CD4-positive, alpha-beta T cell (primary cell): ENCODE results near the gene SMIM45.

ENCODE experiments used
- ATAC-seq: fragments of 200-7000 bp; cut with Tn5 transposase; one replicate; pipeline ENCODE4 v1.10.0; 2022; ENCODE audit warnings: mild to moderate bottlenecking; ENCODE audit not compliant: poor library complexity
- CTCF ChIA-PET: fragments of 350-600 bp; sonication (Branson Sonifier 250); formaldehyde crosslinking; loops from one replicate; lab custom pipeline; 2021; ENCODE audit warnings: antibody characterized with exemption, inconsistent platforms; lab: Charles Lee
- POLR2A ChIA-PET: fragments of 350-600 bp; sonication (Branson Sonifier 250); formaldehyde crosslinking; loops from one replicate; lab custom pipeline; 2021; ENCODE audit warnings: antibody characterized with exemption, inconsistent platforms; lab: Charles Lee
- DNase-seq, 14 experiments: peaks; one replicate each; pipeline ENCODE4 v3.0.0-alpha.2; 2013 to 2020; ENCODE audit warnings: mixed read lengths in 2 of 14
- H3K27ac ChIP-seq, 2 donors: one replicate each; pipeline versions ENCODE4 v1.5.1 to v1.7.0; 2013; ENCODE audit warnings: low read length in 2 of 2, low read depth in 1 of 2, mild to moderate bottlenecking in 1 of 2
- H3K27me3 ChIP-seq, 2 experiments: 1 replicate in 1 of 2; 2 replicates in 1 of 2; pipeline versions ENCODE4 v1.6.1 to v1.7.0; 2013; ENCODE audit warnings: low read length in 2 of 2, control low read depth in 1 of 2, mild to moderate bottlenecking in 1 of 2, moderate library complexity in 1 of 2; ENCODE audit not compliant: insufficient read depth in 2 of 2, control insufficient read depth in 1 of 2
- H3K36me3 ChIP-seq: one replicate; pipeline ENCODE4 v1.6.1; 2013; ENCODE audit warnings: low read length, control low read depth; ENCODE audit not compliant: insufficient read depth
- H3K4me1 ChIP-seq: one replicate; pipeline ENCODE4 v1.6.1; 2013; ENCODE audit warnings: low read length, control low read depth; ENCODE audit not compliant: insufficient read depth
- H3K4me3 ChIP-seq: one replicate; pipeline ENCODE4 v1.5.1; 2013; ENCODE audit warnings: mild to moderate bottlenecking, low read length, moderate library complexity
- H3K9me3 ChIP-seq, 2 experiments: 1 replicate in 1 of 2; 2 replicates in 1 of 2; pipeline versions ENCODE4 v1.6.1 to v1.7.0; 2013; ENCODE audit warnings: low read length in 2 of 2, mild to moderate bottlenecking in 2 of 2, control low read depth in 1 of 2, moderate library complexity in 1 of 2; ENCODE audit not compliant: control insufficient read depth in 1 of 2, insufficient read depth in 1 of 2
- H3K27ac Mint-ChIP-seq: one replicate; pipeline ENCODE4 v1.8.0; 2020; ENCODE audit warnings: mixed read lengths
- H3K27me3 Mint-ChIP-seq: one replicate; pipeline ENCODE4 v1.8.0; 2021; ENCODE audit warnings: mixed read lengths
- H3K36me3 Mint-ChIP-seq: one replicate; pipeline ENCODE4 v1.8.0; 2021; ENCODE audit warnings: low read depth, mixed read lengths
- H3K4me1 Mint-ChIP-seq: one replicate; pipeline ENCODE4 v1.8.0; 2021; ENCODE audit warnings: low read depth, mixed read lengths
- H3K4me3 Mint-ChIP-seq: one replicate; pipeline ENCODE4 v1.8.0; 2020; ENCODE audit warnings: mild to moderate bottlenecking, mixed read lengths
- H3K9me3 Mint-ChIP-seq: one replicate; pipeline ENCODE4 v1.8.0; 2020; ENCODE audit warnings: mixed read lengths
- intact Hi-C, 2 experiments: fragments of 100-400 bp; cut with DNase I in 1 of 2; cut with micrococcal nuclease in 1 of 2; formaldehyde crosslinking; loops; one replicate each; pipeline versions ENCODE4 v1.15.1 to v1.9.0; 2023 to 2025; cut with DNase I, micrococcal nuclease
- TF ChIP-seq, protein P1 (sequence below): fragments of 200-600 bp; IDR thresholded peaks from one replicate; pipeline ENCODE4 v1.8.0; 2022; ENCODE audit warnings: antibody characterized with exemption, mild to moderate bottlenecking

SMIM45 gene

DNA sequence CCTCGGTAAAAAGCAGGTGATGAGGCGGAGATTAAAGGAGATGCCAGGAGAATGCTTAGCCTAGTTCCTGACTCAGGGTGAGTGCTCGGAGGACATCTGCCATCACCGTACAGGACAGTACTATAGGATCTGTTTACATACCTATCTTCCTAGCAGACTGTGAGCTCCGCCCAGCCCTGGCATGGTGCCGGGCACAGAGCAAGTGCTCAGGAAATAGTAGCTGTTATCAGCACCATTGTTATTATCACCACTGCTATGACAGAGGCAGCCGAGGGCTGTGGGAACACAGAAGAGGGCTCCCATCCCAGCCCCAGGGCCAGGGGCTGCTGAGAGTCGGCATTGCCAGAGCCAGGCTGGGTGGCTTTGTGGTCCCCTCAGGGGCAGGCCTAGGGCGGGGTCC, 16.7 kb downstream of the SMIM45 start:
- intact Hi-C loops = loop anchor here (10.0 kb wide), 2 partner anchors 346 to 506 kb away; no protein-coding TSS in a partner anchor

GRCh38 chr22:41969110-41969646, 17.2 kb downstream of the SMIM45 start, which contains the start of gene SEPTIN3:
TSS of gene SEPTIN3 (plus strand) at chr22:41969443. CDS start at chr22:41971493, 2,050 bp downstream.
- no peaks in the 10 kb centered on the region for H3K36me3 ChIP-seq
- ChIA-PET POLR2A (no interaction called here), CTCF (no interaction called here)
- Mint-ChIP-seq H3K4me3 (no peak within 1 kb of the TSS), H3K4me1 (no peaks in the 10 kb centered on the region), H3K27ac (no peak within 1 kb of the TSS), H3K9me3 (no peaks in the 10 kb centered on the region), H3K27me3 (peaks cover 20% of the 10 kb centered on the region), H3K36me3 (no peaks in the 10 kb centered on the region)
- H3K27me3 ChIP-seq = peaks cover 10 to 15% of the 10 kb centered on the region in 2 experiments
- ATAC-seq (no peak), DNase-seq (no peak)
- no peaks in the 10 kb centered on the region for H3K4me1 ChIP-seq
- no peak within 1 kb of the TSS for H3K27ac ChIP-seq
- H3K9me3 ChIP-seq = peaks cover 0 to 6% of the 10 kb centered on the region in 2 experiments
- intact Hi-C loops = loop anchor here (10.0 kb wide), 2 partner anchors 346 to 506 kb away; no protein-coding TSS in a partner anchor
- TF ChIP-seq, protein P1, sequence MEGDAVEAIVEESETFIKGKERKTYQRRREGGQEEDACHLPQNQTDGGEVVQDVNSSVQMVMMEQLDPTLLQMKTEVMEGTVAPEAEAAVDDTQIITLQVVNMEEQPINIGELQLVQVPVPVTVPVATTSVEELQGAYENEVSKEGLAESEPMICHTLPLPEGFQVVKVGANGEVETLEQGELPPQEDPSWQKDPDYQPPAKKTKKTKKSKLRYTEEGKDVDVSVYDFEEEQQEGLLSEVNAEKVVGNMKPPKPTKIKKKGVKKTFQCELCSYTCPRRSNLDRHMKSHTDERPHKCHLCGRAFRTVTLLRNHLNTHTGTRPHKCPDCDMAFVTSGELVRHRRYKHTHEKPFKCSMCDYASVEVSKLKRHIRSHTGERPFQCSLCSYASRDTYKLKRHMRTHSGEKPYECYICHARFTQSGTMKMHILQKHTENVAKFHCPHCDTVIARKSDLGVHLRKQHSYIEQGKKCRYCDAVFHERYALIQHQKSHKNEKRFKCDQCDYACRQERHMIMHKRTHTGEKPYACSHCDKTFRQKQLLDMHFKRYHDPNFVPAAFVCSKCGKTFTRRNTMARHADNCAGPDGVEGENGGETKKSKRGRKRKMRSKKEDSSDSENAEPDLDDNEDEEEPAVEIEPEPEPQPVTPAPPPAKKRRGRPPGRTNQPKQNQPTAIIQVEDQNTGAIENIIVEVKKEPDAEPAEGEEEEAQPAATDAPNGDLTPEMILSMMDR = no peak
- H3K4me3 ChIP-seq = no peak within 1 kb of the TSS

More for the DNA sequence above, 16.7 kb downstream of the SMIM45 start:
- H3K4me1 ChIP-seq = no peaks in the 10 kb centered on the region
- POLR2A ChIA-PET = no interaction called here
- TF ChIP-seq, protein P1 = no peak
- Mint-ChIP-seq H3K4me1 (no peaks in the 10 kb centered on the region), H3K4me3 (no peak overlapping the region), H3K36me3 (no peaks in the 10 kb centered on the region), H3K27ac (no peak overlapping the region), H3K9me3 (no peaks in the 10 kb centered on the region), H3K27me3 (peaks cover 17% of the 10 kb centered on the region)
- no peaks in the 10 kb centered on the region for H3K36me3 ChIP-seq
- no peak for ATAC-seq
- CTCF ChIA-PET = no interaction called here
- H3K4me3 ChIP-seq = no peak overlapping the region
- peaks cover 10 to 15% of the 10 kb centered on the region in 2 experiments for H3K27me3 ChIP-seq
- DNase-seq = no peak
- peaks cover 0 to 6% of the 10 kb centered on the region in 2 experiments for H3K9me3 ChIP-seq
- no peak overlapping the region for H3K27ac ChIP-seq

GRCh38 chr22:41970601-41971000, 18.7 kb downstream of the SMIM45 start:
- H3K27ac ChIP-seq = no peak overlapping the region
- CTCF ChIA-PET = no interaction called here
- H3K27me3 ChIP-seq = peaks cover 16 to 24% of the 10 kb centered on the region in 2 experiments
- peaks cover 0 to 6% of the 10 kb centered on the region in 2 experiments for H3K9me3 ChIP-seq
- POLR2A ChIA-PET = no interaction called here
- ATAC-seq (no peak), DNase-seq (no peak)
- H3K27me3 Mint-ChIP-seq = peaks cover 35% of the 10 kb centered on the region
- H3K4me3 Mint-ChIP-seq = no peak overlapping the region
- H3K9me3 Mint-ChIP-seq = no peaks in the 10 kb centered on the region
- H3K36me3 Mint-ChIP-seq = no peaks in the 10 kb centered on the region
- no peaks in the 10 kb centered on the region for H3K4me1 ChIP-seq
- H3K27ac Mint-ChIP-seq = no peak overlapping the region
- TF ChIP-seq, protein P1 = no peak
- intact Hi-C loops = no loop called here
- no peaks in the 10 kb centered on the region for H3K4me1 Mint-ChIP-seq
- H3K36me3 ChIP-seq = no peaks in the 10 kb centered on the region
- H3K4me3 ChIP-seq = no peak overlapping the region
